Esophagus (tissue), 2 donors: ENCODE results near the gene SLC44A5. TPM values are rescaled to one million over a fixed set of nuclear protein-coding genes. Genes with fewer than 3 reads are reported as not detected.

Source experiments
- H3K27ac ChIP-seq, 2 donors: one replicate each; pipeline ENCODE4 v1.5.1; 2013; ENCODE audit warnings: low read depth in 2 of 2, mild to moderate bottlenecking in 2 of 2, inconsistent platforms in 1 of 2, low read length in 1 of 2, moderate library complexity in 1 of 2
- H3K27me3 ChIP-seq, 2 donors: one replicate each; pipeline ENCODE4 v1.6.1; 2013; ENCODE audit warnings: low read length in 2 of 2, control low read depth in 1 of 2, mild to moderate bottlenecking in 1 of 2; ENCODE audit not compliant: insufficient read depth in 2 of 2, control insufficient read depth in 1 of 2
- H3K36me3 ChIP-seq, 2 donors: one replicate each; pipeline ENCODE4 v1.6.1; 2013; ENCODE audit warnings: low read length in 1 of 2; ENCODE audit not compliant: control insufficient read depth in 2 of 2, insufficient read depth in 2 of 2
- H3K4me1 ChIP-seq, 2 donors: one replicate each; pipeline ENCODE4 v1.6.1; 2013; ENCODE audit warnings: low read length in 1 of 2; ENCODE audit not compliant: control insufficient read depth in 2 of 2, insufficient read depth in 2 of 2
- H3K4me3 ChIP-seq, 2 donors: one replicate each; pipeline ENCODE4 v1.5.1; 2013; ENCODE audit warnings: low read length in 2 of 2, mild to moderate bottlenecking in 2 of 2, low read depth in 1 of 2, moderate library complexity in 1 of 2
- H3K9me3 ChIP-seq, 2 donors: one replicate each; pipeline ENCODE4 v1.6.1; 2013; ENCODE audit warnings: mild to moderate bottlenecking in 2 of 2, low read depth in 1 of 2, low read length in 1 of 2, moderate library complexity in 1 of 2; ENCODE audit not compliant: control insufficient read depth in 2 of 2, insufficient read depth in 1 of 2
- WGBS, 2 donors: extraction: QIAGEN DNeasy Blood & Tissue Kit; methylation state at CpG; one replicate each; pipeline ENCODE4 v1.1.7; 2013; 5-methylcytosine and 5-hydroxymethylcytosine counted together
- polyA plus RNA-seq, 2 donors: library from polyadenylated mRNA; stranded (reverse); fragments of 200-250 nt; gene quantifications; one replicate each; pipeline ENCODE4 v1.2.3, GENCODE V29; 2013
- donor health status: healthy with polysubstance abuse.
- donor health status: Bipolar disorder and iron deficiency.

The SLC44A5 gene
- polyA plus RNA-seq, 2 donors = 0.75 to 3.1 TPM

DNA sequence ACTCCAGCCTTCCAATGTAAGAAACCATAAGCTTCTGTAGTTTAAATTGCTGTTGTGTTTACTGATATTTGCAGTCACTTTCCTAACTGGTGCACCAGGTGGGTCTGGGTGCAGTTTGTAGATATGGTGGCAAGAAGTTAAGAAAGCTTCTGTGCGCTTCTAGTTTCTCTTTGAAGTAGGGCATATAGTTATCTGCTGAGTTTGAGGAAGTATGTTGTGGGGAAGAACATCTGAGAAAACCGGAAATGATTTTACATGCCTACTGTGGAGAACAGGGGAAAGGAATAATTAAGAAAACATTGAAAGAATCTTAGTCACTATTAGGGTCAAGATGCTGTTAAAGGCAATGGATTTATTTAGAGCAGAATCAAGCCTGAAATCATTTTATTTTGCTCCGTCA, 14.9 kb upstream of the SLC44A5 start:
- no peak overlapping the region for H3K4me3 ChIP-seq
- no peaks in the 10 kb centered on the region for H3K9me3 ChIP-seq
- H3K36me3 ChIP-seq = no peaks in the 10 kb centered on the region
- H3K27ac ChIP-seq = no peak overlapping the region
- H3K4me1 ChIP-seq = no peaks in the 10 kb centered on the region
- whole genome bisulfite sequencing, 2 donors = 68 to 86% methylated on average over 3 of the region's 3 CpGs
- peaks cover 0 to 2% of the 10 kb centered on the region in 2 donors for H3K27me3 ChIP-seq

DNA sequence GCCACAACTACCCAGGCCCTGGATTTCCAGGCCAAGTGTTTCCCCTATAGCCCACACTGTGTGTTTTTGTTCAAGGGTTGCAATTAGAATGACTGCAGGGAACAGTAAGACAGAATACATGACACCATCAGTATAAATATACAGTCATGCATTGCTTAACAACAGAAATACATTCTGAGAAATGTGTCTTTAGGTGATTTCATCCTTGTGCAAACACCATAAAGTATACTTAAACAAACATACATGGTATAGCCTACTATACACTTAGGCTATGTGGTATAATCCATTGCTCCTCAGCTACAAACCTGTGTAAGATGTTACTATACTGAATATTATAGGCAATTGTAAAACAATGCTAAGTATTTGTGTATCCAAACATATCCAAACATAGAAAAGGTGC, 7.5 kb upstream of the SLC44A5 start:
- Histone ChIP-seq H3K36me3 (no peaks in the 10 kb centered on the region), H3K4me1 (peaks cover 8 to 12% of the 10 kb centered on the region in 2 donors), H3K4me3 (no peak overlapping the region), H3K9me3 (no peaks in the 10 kb centered on the region), H3K27ac (no peak overlapping the region), H3K27me3 (peaks cover 3 to 4% of the 10 kb centered on the region in 2 donors)

DNA sequence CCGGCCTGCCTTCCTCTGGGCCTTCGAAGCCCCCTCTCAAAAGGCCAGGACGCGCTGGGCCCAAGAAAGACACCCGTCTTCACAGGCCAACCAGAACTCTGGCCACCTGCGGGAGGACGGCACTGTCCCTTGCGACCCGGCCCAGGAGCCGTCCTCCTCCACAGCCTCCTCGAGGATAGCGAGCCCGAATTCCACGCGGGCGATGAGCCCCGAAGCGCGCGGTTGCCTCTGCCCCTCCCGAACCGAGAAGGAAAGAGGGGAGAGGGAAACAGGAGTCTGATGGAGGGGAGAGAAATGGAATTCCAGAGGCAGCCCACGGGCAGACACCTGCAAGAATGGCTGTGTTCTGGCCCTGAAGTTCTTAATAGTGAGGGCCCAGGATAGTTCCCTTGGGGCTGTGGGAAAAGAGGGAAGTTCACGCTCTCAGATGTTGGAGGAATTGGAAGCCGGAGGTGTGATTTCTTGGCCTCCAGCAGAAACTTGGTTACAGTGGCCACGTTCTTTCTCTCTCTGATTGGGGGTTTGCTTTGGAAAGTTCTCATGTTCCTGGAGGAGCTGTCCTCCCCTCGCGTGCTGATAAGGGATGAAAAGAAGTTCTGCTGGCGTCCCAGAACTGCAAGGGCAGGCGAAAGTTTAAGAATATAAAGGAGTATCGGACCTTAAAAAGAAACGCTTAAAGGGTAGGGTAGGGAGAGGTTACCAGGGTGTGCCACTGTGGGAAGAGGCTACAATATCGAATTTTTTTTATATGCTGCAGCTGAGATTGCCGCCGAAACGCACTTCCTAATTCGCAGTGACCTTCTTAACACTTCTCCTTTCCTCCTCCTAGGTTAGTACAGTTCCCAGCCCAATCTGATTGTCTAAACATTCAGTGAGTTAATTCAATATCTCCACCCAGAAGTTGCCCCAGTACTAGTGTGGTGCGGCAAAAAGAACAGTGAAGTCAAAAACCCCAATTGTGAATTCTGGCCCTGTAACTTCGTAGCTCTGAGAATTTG, 5.8 kb upstream of the SLC44A5 start:
- Histone ChIP-seq H3K27me3 (peaks cover 3 to 7% of the 10 kb centered on the region in 2 donors), H3K4me1 (peaks cover 8 to 12% of the 10 kb centered on the region in 2 donors), H3K27ac (no peak overlapping the region), H3K36me3 (no peaks in the 10 kb centered on the region), H3K4me3 (peak overlapping the region; percentile 41 to 46), H3K9me3 (no peaks in the 10 kb centered on the region)
- WGBS, 2 donors = 6 to 7% methylated on average over 39 of the region's 39 CpGs

DNA sequence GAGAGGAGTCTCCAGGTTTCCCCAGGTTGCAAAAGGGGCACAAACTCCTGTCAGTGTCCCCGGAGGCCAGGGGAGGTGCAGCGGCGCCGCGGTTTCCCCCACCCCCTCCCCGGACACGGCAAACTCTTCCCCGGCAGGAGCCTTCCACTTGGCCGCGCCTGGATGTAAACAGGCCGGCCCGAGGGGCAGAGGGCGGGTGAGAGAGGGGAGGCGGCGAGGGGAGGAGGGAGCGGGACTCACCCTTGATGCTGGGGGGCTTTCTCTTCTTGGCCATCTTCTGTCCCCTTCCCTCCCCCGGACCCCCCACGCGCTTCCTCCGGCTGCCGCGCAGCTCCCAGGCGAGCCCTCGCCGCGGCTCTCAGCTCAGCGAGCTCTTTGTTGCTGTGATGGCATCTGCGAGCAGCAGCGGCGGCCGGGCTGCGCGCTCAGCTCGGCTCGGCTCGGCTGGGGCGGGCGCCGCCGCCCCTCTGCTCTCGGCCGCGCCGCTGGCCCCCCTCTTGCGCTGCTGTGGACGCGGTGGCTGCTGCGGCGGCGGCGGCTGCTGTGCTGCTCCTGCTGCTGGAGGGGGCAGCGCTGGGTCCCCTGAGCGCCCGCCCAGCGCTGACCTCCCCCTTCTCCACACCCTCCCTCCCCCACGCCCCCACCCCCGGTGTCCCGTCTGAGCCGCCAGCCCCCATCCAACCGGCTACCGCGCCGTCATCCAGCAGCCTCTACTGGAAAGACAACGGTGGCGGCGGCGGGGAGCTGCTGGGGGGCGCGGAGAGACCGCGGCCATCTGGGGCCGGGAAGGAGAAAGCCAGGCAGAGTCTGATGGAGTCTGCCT, 4.9 kb upstream of the SLC44A5 start:
- Histone ChIP-seq H3K9me3 (no peaks in the 10 kb centered on the region), H3K36me3 (no peaks in the 10 kb centered on the region), H3K4me1 (peaks cover 8 to 12% of the 10 kb centered on the region in 2 donors), H3K27me3 (peaks cover 3 to 8% of the 10 kb centered on the region in 2 donors), H3K4me3 (peak overlapping the region; percentile 41 to 46), H3K27ac (no peak overlapping the region)
- WGBS, 2 donors = 1% methylated on average over 51 to 72 of the region's 72 CpGs

DNA sequence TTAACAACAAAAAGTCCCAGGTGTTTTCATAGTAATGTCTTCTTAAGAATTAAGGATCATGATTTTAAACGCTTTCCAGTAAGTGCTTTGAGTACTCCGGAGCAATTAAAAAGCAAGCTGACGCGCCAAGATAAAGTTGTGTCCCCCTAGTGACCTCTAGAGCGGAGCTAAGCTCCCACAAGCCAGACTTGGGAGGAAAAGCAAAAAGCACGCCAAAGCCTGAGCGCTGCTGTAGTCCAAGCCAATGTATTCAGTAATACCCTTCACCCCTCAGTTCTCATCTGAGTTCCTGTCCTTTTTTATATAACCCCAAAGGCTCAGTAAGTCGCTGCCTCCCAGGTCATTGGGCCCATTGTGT, 3.5 kb upstream of the SLC44A5 start:
- Histone ChIP-seq H3K27me3 (peaks cover 3 to 8% of the 10 kb centered on the region in 2 donors), H3K4me3 (peak overlapping the region in 1 of 2 donors; percentile 46), H3K36me3 (no peaks in the 10 kb centered on the region), H3K4me1 (peaks cover 8 to 12% of the 10 kb centered on the region in 2 donors), H3K9me3 (no peaks in the 10 kb centered on the region), H3K27ac (no peak overlapping the region)
- 4 to 6% methylated on average over 8 of the region's 8 CpGs for WGBS, 2 donors

DNA sequence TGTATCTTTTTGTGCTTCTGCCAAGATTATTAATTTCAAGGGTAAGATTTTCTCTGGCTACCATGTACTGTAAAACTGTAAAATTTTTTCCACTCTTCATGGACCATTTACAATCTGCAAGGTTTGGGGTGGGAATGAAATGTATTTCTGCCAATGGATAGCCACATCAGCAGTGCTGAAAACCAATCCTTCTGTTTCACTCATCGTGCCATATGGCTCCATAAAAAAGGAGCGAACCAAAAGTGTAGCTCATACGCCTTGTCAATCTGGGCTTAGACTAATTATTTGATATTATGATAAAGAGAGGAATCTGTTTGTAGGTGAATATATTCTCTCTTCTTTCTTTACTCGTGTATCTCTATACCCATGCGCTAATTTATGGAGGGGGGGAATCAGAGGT, 3.0 kb upstream of the SLC44A5 start:
- Histone ChIP-seq H3K4me1 (peaks cover 8 to 12% of the 10 kb centered on the region in 2 donors), H3K27ac (no peak overlapping the region), H3K9me3 (no peaks in the 10 kb centered on the region), H3K27me3 (peaks cover 3 to 8% of the 10 kb centered on the region in 2 donors), H3K4me3 (no peak overlapping the region), H3K36me3 (no peaks in the 10 kb centered on the region)
- 63 to 67% methylated on average over 5 of the region's 5 CpGs for WGBS, 2 donors

DNA sequence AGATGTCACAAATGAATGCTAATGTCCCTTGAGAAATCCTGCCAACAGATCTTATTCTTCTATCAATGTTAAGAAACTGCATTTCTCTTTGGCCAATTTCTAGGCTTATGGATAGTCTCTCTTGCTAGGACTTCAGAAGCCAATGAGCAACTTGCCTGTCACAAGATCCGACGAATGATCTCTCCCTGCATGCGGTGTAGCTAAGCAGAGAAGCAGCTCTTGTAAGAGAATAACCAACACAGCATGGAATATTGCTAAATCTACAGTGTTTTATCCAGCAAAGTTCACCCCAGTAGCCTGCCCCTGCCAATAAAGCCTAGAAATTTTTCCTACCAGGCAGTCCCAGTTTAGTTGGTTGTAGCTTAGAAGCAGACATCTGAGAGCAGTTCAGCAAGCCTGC, 2.1 kb upstream of the SLC44A5 start:
- WGBS, 2 donors = 73 to 75% methylated on average over 3 of the region's 3 CpGs
- peaks cover 8 to 12% of the 10 kb centered on the region in 2 donors for H3K4me1 ChIP-seq
- H3K9me3 ChIP-seq = no peaks in the 10 kb centered on the region
- no peaks in the 10 kb centered on the region for H3K36me3 ChIP-seq
- H3K4me3 ChIP-seq = no peak overlapping the region
- peaks cover 3 to 8% of the 10 kb centered on the region in 2 donors for H3K27me3 ChIP-seq
- no peak overlapping the region for H3K27ac ChIP-seq

DNA sequence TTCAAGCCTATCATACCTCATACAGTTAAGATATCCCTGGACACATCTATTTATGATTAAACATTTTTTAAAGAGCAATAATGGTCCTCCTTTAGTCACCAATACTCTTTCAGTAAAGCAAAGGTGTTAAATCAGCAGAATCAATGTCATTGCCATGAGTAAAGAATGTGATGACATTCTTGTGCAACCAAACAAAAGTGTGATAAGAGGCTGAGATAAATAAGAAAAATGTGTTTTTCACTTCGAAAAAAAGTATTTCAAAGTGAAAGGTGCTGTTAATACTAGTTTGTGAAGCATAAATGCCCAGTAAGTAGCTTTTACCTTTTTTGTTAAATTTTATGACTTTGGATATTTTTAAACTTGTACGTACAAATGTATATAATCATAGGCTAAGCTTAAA, 8.4 kb downstream of the SLC44A5 start:
- peaks cover 0 to 2% of the 10 kb centered on the region in 2 donors for H3K27me3 ChIP-seq
- H3K36me3 ChIP-seq = no peaks in the 10 kb centered on the region
- H3K9me3 ChIP-seq = no peaks in the 10 kb centered on the region
- H3K4me3 ChIP-seq = no peak overlapping the region
- H3K4me1 ChIP-seq = no peaks in the 10 kb centered on the region
- WGBS, 2 donors = 46 to 48% methylated on average over 2 of the region's 2 CpGs
- no peak overlapping the region for H3K27ac ChIP-seq

DNA sequence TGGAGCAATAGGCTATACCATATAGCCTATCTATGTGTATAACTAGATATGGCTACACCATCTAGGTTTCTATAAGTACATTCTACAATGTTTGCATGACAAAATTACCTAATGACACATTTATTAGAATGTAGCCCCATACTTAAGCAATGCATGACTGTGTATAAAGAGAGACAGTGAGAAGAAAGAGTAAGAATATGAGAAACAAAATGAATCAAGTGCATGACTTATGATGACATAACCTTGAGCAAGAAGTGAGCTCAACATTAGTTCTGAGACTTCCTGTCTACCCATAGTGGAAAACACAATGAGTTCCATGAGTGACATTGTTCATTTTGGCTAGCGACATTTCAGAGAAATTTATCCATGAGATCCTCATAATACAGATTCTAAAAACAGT, 10.1 kb downstream of the SLC44A5 start:
- Histone ChIP-seq H3K4me3 (no peak overlapping the region), H3K36me3 (no peaks in the 10 kb centered on the region), H3K4me1 (no peaks in the 10 kb centered on the region), H3K27me3 (peaks cover 0 to 2% of the 10 kb centered on the region in 2 donors), H3K9me3 (no peaks in the 10 kb centered on the region), H3K27ac (no peak overlapping the region)
- WGBS, 2 donors = 48 to 71% methylated on average over 1 of the region's 1 CpG
